NK-92 (cell line): ENCODE data around the gene SAMD10.
"Not testable (repeated sequence)": the region's sequence is repeated elsewhere in the genome, so short reads cannot be mapped to it uniquely, and the experiment has no call there.

Experiments
- DNase-seq: peaks from one replicate; lab custom pipeline; 2025; ENCODE audit not compliant: unreplicated experiment; lab: John Stamatoyannopoulos, UW

Gene SAMD10

GRCh38 chr20:63969838-63970713 lies 9.4 kb downstream of the SAMD10 start, which contains the start of gene ZNF512B:
Gene ZNF512B, minus strand, starts transcription at chr20:63969930. Its CDS starts 1,980 bp downstream, at chr20:63967950.
- no peak for DNase-seq

GRCh38 chr20:63968928-63969760 lies 10.3 kb downstream of the SAMD10 start:
- no peak for DNase-seq

- DNase-seq = no peak
Observed at GRCh38 chr20:63968136-63968927, 11.1 kb downstream of the SAMD10 start.

DNA sequence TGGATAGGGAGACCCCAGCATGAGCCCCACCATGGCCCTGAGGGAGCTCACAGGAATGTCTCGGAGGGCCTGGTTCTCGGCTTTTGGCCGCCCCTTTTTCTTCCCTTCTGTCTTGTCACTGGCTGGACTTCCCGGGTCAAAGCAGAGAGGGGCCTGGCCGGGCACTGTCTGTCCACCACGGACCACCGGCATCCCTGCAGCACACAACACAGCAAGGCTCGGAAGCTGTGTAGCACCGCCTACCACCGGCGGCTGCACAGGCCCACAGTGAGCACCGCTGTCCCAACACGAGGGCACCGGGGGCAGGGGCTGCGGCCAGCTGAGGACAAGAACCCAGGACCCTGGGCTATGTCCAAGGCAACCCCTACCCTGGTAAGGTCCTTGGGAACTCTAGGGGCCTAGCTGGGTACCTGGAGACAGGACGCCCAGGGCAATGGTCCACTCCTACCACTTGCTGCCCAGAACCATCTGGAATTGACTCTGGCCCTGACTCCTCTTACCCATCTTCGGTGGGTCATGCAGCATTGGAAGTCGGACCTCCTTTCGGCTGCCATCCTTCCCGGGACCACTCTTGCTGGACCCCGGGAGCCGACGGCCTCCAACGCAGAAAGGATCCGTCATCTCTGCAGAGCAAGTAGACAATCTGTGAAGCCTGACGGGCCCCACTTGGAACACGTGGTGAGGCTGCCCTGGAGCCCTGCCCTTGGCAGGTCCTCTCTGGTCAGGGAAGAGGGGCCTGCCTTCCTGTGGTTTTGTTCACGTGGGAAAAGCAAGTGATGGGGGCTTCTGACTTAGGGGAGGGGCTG lies 11.9 kb downstream of the SAMD10 start:
- no peak for DNase-seq

- DNase-seq = no peak
Observed at GRCh38 chr20:63966944-63967322, 12.5 kb downstream of the SAMD10 start.

GRCh38 chr20:63966172-63966943 lies 13.1 kb downstream of the SAMD10 start:
- DNase-seq = no peak

DNA sequence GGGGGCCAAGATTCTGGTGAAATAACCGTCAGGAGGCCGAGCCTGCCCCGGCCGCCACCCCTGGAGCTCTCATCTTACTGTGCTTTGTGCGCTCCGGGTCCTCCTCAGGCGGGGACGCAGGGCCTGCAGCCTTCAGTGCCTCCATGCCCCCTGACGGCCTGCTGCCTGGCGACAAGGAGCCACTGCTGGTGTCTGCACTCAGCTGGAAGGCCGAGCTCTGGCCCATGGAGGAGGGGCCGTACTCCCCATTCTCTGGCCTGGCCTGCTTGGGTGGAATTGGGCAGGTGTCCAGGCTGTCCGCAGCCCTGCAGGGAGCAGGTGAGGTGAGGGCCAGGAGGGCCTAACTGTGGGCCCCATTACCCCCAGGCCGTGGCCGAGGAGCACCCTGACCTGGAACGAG lies 15.0 kb downstream of the SAMD10 start:
- no peak for DNase-seq

GRCh38 chr20:63963784-63964301 lies 15.6 kb downstream of the SAMD10 start:
- DNase-seq = no peak

- no peak for DNase-seq
Observed at GRCh38 chr20:63963348-63963741, 16.1 kb downstream of the SAMD10 start.

GRCh38 chr20:63962426-63963347 lies 16.8 kb downstream of the SAMD10 start:
- DNase-seq = no peak

DNA sequence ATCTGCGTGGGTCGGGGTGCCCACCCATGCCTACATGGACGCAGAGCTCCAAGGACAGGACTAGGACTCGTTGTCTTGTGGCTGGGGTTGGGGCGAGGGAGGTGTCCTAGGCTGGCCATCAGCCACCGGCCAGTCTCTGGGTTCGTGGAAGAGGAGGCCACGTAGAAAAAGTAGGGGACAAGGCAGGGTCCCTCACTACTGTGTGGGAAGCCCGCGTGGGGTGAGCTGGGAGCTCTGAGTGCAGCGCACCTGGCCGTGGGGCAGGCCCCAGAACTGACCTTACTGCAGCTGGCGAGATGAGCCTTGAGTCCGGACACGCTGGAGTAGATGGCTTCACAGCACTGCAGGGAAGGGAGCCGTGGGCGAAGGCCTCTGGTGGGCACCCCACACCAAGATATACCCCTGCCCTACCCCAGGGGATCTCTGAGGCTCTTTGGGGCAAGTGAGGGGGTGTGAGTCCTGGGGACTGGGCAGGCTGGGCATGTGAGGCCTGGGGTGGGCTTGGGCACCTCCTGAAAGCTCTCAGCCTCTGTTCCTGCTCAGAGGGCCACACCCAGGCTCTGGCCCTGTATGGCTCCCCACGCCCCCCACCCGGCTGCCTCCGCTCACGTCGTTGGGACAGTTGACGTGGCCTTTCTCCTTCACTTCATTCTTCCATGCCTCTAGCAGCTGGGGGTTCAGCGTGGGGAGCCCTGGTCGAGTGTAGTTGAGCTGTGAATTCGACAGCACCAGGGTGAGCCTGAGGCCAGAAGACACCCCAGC lies 17.6 kb downstream of the SAMD10 start:
- DNase-seq = no peak

DNA sequence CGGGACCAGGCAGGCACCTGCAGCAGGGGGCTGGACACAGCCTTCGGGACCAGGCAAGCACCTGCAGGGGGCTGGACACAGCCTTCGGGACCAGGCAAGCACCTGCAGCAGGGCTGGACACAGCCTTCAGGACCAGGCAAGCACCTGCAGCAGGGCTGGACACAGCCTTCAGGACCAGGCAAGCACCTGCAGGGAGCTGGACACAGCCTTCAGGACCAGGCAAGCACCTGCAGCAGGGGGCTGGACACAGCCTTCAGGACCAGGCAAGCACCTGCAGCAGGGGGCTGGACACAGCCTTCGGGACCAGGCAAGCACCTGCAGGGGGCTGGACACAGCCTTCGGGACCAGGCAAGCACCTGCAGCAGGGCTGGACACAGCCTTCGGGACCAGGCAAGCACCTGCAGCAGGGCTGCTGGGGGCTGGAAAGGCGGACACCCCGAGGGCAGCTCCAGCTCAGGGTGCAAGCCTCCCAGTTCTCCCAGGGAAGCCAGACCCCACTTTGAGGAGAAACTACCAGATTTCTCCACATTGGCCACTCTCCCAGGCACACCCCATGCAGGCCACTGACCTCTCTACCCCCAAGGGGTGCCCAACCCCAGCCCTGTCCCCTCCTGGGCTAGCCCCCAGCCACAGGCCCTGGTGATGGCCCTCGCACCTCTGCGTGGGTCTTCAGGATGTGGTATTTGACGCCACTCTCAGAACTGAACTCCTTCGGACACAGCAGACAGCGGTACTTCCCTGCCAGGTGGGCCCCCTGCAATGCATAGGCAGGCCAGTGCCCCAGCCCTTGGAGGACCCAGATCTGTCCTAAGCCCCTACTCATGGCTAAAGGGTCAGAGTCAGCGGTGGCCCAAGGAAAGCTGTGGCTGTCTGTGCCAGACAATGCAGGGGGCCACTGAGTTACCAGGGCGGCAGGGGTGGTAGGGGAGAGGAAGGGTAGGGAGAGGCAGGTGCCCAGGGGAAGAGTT lies 18.5 kb downstream of the SAMD10 start:
- not testable (repeated sequence) for DNase-seq

GRCh38 chr20:63959699-63960075 lies 19.8 kb downstream of the SAMD10 start:
- DNase-seq = no peak

- no peak for DNase-seq
Observed at GRCh38 chr20:63958964-63959698, 20.3 kb downstream of the SAMD10 start.

- DNase-seq = no peak
Observed at GRCh38 chr20:63958471-63958870, 21.0 kb downstream of the SAMD10 start.
